Uterus (tissue), 4 donors: Measurements from ENCODE around the gene FIBCD1. TPM values are rescaled to one million over a fixed set of nuclear protein-coding genes. Genes with fewer than 3 reads are reported as not detected.

ENCODE experiments used
- DNase-seq, 2 donors: peaks; one replicate each; pipeline ENCODE4 v3.0.0-alpha.2; 2019 to 2020
- H3K27ac ChIP-seq, 2 donors: fragments of 200-600 bp; sonication (generic); 1 replicate in 1 of 2; 2 replicates in 1 of 2; pipeline ENCODE4 v1.5.1; 2016 to 2018
- H3K27me3 ChIP-seq, 2 donors: fragments of 200-600 bp; sonication (generic); one replicate each; pipeline ENCODE4 v1.5.1; 2018 to 2019; ENCODE audit warnings: control low read depth in 1 of 2
- H3K36me3 ChIP-seq, 2 donors: fragments of 200-600 bp; sonication (generic); one replicate each; pipeline ENCODE4 v1.5.1; 2019; ENCODE audit warnings: control low read depth in 1 of 2
- H3K4me1 ChIP-seq, 2 donors: fragments of 200-600 bp; sonication (generic); one replicate each; pipeline ENCODE4 v1.5.1; 2018 to 2019; ENCODE audit warnings: control low read depth in 1 of 2
- H3K4me3 ChIP-seq, 2 donors: fragments of 200-600 bp; sonication (generic); 1 replicate in 1 of 2; 2 replicates in 1 of 2; pipeline ENCODE4 v1.5.1; 2018 to 2019; ENCODE audit warnings: mild to moderate bottlenecking in 1 of 2
- H3K9me3 ChIP-seq, 2 donors: fragments of 200-600 bp; sonication (generic); one replicate each; pipeline ENCODE4 v1.5.1; 2019; ENCODE audit warnings: control low read depth in 1 of 2
- POLR2A ChIP-seq, 2 donors: fragments of 450-650 bp; IDR thresholded peaks; one replicate each; pipeline ENCODE4 v1.6.1; 2016; ENCODE audit warnings: antibody characterized with exemption in 2 of 2, mild to moderate bottlenecking in 1 of 2, moderate library complexity in 1 of 2
- intact Hi-C: fragments of 100-400 bp; cut with DNase I; formaldehyde crosslinking; loops from one replicate; pipeline ENCODE4 v1.15.1; 2023; ENCODE audit warnings: low total_unique reads
- total RNA-seq, 4 donors: library from RNA; depleted of rRNA in 3 of 4; stranded (reverse); fragments of >200 nt in 3 of 4; gene quantifications; one replicate each; pipeline versions ENCODE4 v1.1.0 to v1.2.4, GENCODE V29; 2014 to 2023
- TF ChIP-seq, protein P1 (sequence below), 4 experiments: fragments of 200-600 bp in 2 of 4; fragments of 450-650 bp in 2 of 4; sonication (generic) in 2 of 4; IDR thresholded peaks; one replicate each; pipeline ENCODE4 v1.5.1; 2016 to 2019; ENCODE audit warnings: antibody characterized with exemption in 4 of 4, mild to moderate bottlenecking in 2 of 4, moderate library complexity in 1 of 4
- donor health status: DM: yes; HTN: yes; CAD: no.

The FIBCD1 gene
- total RNA-seq, 4 donors from 2014 or later = 0.29 TPM; not detected in 3

- no peaks in the 10 kb centered on the region for H3K36me3 ChIP-seq
- H3K4me3 ChIP-seq = no peak overlapping the region
- no peaks in the 10 kb centered on the region for H3K9me3 ChIP-seq
- peaks cover 0 to 12% of the 10 kb centered on the region in 2 donors for H3K4me1 ChIP-seq
- no peak overlapping the region for H3K27ac ChIP-seq
- TF ChIP-seq, protein P1, sequence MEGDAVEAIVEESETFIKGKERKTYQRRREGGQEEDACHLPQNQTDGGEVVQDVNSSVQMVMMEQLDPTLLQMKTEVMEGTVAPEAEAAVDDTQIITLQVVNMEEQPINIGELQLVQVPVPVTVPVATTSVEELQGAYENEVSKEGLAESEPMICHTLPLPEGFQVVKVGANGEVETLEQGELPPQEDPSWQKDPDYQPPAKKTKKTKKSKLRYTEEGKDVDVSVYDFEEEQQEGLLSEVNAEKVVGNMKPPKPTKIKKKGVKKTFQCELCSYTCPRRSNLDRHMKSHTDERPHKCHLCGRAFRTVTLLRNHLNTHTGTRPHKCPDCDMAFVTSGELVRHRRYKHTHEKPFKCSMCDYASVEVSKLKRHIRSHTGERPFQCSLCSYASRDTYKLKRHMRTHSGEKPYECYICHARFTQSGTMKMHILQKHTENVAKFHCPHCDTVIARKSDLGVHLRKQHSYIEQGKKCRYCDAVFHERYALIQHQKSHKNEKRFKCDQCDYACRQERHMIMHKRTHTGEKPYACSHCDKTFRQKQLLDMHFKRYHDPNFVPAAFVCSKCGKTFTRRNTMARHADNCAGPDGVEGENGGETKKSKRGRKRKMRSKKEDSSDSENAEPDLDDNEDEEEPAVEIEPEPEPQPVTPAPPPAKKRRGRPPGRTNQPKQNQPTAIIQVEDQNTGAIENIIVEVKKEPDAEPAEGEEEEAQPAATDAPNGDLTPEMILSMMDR (IDR thresholded peaks at IDR 0.05) = no peak
- TF ChIP-seq POLR2A (IDR thresholded peaks at IDR 0.05) = no peak
- no peak for DNase-seq
- no peaks in the 10 kb centered on the region for H3K27me3 ChIP-seq
- intact Hi-C loops = no loop called here
Observed at GRCh38 chr9:130872912-130873503, 66.0 kb downstream of the FIBCD1 start.

- Histone ChIP-seq H3K36me3 (no peaks in the 10 kb centered on the region), H3K4me3 (no peak overlapping the region)
- intact Hi-C loops = no loop called here
Observed at GRCh38 chr9:130872508-130872907, 66.5 kb downstream of the FIBCD1 start.

GRCh38 chr9:130872093-130872492, 67.0 kb downstream of the FIBCD1 start:
- H3K4me3 ChIP-seq = no peak overlapping the region
- H3K4me1 ChIP-seq = peaks cover 0 to 12% of the 10 kb centered on the region in 2 donors
- no peak for DNase-seq
- no peaks in the 10 kb centered on the region for H3K27me3 ChIP-seq
- intact Hi-C loops = no loop called here
- no peaks in the 10 kb centered on the region for H3K9me3 ChIP-seq
- TF ChIP-seq POLR2A (IDR thresholded peaks at IDR 0.05) = no peak
- TF ChIP-seq, protein P1 (IDR thresholded peaks at IDR 0.05) = no peak
- H3K36me3 ChIP-seq = no peaks in the 10 kb centered on the region
- no peak overlapping the region for H3K27ac ChIP-seq

More at GRCh38 chr9:130872508-130872907, 66.5 kb downstream of the FIBCD1 start:
- no peak for DNase-seq
- peaks cover 0 to 12% of the 10 kb centered on the region in 2 donors for H3K4me1 ChIP-seq
- TF ChIP-seq, protein P1 (IDR thresholded peaks at IDR 0.05) = no peak
- TF ChIP-seq POLR2A (IDR thresholded peaks at IDR 0.05) = no peak
- no peak overlapping the region for H3K27ac ChIP-seq
- no peaks in the 10 kb centered on the region for H3K9me3 ChIP-seq
- no peaks in the 10 kb centered on the region for H3K27me3 ChIP-seq

DNA sequence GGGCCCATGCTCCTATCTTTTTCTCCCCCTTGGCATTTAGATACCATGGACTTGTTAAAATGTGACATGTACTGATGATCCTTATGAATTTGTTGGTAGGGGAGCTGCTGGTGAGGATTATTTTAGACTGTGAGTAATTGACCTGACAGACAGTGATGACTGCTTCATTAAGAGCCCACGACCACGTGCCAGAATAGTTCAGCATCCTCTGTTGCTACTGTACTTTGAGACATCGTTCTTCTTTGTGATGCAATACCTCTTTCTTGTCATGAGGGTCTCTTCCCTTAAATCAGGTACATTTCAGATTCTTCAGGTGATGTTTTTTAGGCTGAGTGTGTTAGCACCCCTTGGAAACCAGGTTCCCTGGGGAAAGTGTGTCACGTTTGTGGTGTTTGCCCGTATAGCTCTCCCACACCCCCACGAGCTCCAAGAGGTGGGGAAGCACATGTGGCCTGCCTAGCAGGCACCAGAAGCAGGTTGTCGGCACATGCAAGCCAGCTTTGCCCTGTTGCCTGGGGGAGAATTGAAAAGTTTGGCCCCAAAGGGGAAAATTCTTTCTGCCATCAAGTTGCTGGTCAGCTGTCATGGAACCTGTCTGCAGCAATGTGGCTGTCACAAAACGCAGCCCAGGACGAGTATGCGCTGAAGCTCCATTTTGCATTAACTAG, 67.5 kb downstream of the FIBCD1 start:
- intact Hi-C loops = no loop called here
- H3K36me3 ChIP-seq = no peaks in the 10 kb centered on the region

More for the DNA sequence above, 67.5 kb downstream of the FIBCD1 start:
- peaks cover 0 to 12% of the 10 kb centered on the region in 2 donors for H3K4me1 ChIP-seq
- DNase-seq = no peak
- H3K27me3 ChIP-seq = no peaks in the 10 kb centered on the region
- H3K4me3 ChIP-seq = no peak overlapping the region
- H3K27ac ChIP-seq = no peak overlapping the region
- TF ChIP-seq POLR2A (IDR thresholded peaks at IDR 0.05) = no peak
- TF ChIP-seq, protein P1 (IDR thresholded peaks at IDR 0.05) = no peak
- no peaks in the 10 kb centered on the region for H3K9me3 ChIP-seq
